ENCODE measurements around the gene EEFSEC. TPM values are rescaled to one million over a fixed set of nuclear protein-coding genes. Genes with fewer than 3 reads are reported as not detected.

The EEFSEC gene
- total RNA-seq, 3 donors from 2014 or later, result 20.2 to 23.9 (median 21.9) TPM

DNA sequence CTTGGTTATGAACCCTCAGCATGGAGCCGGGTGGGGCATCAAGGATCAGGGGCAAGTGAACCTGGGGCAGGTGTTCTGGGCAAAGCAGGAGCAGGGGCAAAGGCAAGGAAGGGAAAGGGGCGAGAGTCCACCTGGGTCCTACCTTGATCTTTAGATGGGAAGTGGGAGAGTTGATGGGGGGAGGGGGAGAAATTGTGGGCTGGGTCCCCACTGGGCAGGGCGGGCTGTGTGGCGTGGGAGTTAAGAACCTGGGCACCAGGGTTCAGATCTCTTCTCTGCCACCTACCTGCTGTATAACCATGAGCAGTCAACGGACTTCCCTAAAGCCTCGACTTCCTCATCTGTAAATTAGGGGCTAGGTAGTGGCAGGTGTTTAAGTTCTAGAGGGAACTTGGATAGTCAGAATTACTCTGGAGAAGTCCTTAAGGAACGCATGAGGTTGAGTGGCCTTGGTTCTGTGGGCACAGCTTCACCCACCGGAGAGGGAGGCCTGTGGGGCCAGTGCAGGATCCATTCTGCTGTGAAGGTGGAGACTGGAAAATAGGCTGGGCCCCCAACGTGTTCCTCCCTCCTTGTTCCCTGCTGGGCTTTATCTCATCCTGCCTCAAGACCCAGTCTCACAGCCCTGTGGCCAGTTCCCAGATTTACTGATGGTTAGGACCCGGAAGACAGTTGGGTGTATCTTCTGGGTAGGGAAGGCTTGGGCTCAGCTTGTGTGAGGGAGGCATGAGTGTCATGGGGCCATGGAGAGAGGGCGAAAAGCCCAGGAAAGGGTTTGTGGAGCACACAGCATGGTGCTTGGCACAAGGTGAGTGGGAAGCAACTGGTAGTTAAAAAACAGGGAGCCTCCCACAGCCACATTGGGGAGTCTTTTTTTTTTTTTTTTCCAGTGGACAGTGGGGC lies 90.6 kb downstream of the EEFSEC start:
- peaks cover 20% of the 10 kb centered on the region for H3K4me1 Mint-ChIP-seq (ENCODE audit: low read depth)

GRCh38 chr3:128245460-128245859 lies 92.2 kb downstream of the EEFSEC start:
- peaks cover 38% of the 10 kb centered on the region for H3K36me3 Mint-ChIP-seq (ENCODE audit: insufficient read depth)
- ATAC-seq (no peak), DNase-seq (no peak)
- no peaks in the 10 kb centered on the region for H3K27me3 Mint-ChIP-seq (ENCODE audit: low read depth)
- H3K9me3 Mint-ChIP-seq, result peaks cover 4% of the 10 kb centered on the region
- peaks cover 13% of the 10 kb centered on the region for H3K4me1 Mint-ChIP-seq (ENCODE audit: low read depth)
- H3K4me3 Mint-ChIP-seq, result no peak overlapping the region

More for the DNA sequence above, 90.6 kb downstream of the EEFSEC start:
- no peaks in the 10 kb centered on the region for H3K27me3 Mint-ChIP-seq (ENCODE audit: low read depth)
- H3K36me3 Mint-ChIP-seq (ENCODE audit: insufficient read depth), result peaks cover 25% of the 10 kb centered on the region
- ATAC-seq (no peak), DNase-seq (no peak)
- H3K9me3 Mint-ChIP-seq, result no peaks in the 10 kb centered on the region
- H3K4me3 Mint-ChIP-seq, result no peak overlapping the region

DNA sequence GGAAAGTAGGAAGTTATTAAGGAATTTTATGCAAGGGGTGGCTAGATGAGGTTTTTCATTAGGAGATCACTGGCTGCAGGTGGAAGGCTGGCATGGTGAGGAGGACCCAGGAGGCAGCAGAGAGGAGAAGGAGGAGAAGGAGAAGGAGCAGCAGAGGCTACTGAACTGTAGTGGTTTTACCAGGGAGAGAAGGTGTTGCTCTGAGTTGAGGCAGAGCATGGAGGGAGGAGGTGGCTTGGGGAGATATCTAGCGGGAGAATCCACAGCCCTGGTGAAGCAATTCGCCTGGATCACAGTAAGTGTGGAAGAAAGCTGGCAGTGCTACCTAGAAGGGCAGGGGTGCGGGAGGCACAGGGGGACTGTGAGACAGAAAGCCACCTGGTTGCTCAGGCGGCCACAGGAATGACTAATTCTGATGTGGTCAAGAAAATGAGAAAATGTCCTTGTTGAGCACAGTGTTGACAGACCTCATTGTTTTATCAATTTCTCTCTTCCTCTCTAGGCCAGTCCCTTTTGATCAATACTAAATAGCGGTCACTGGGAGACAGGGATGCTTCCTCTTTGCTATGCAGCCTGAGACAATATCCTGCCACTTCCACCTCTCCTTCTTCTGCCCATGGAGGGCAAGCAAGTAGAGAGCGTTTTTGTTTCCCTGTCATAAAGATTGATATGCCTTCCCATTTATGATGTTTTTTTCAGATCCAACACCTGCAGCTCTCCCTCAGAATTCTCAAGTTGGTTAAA lies 94.6 kb downstream of the EEFSEC start:
- ATAC-seq, result no peak
- Mint-ChIP-seq H3K9me3 (peaks cover 4% of the 10 kb centered on the region), H3K4me1 (ENCODE audit: low read depth) (peaks cover 20% of the 10 kb centered on the region), H3K27me3 (ENCODE audit: low read depth) (no peaks in the 10 kb centered on the region), H3K36me3 (ENCODE audit: insufficient read depth) (peaks cover 44% of the 10 kb centered on the region), H3K4me3 (no peak overlapping the region)
- no peak for DNase-seq

DNA sequence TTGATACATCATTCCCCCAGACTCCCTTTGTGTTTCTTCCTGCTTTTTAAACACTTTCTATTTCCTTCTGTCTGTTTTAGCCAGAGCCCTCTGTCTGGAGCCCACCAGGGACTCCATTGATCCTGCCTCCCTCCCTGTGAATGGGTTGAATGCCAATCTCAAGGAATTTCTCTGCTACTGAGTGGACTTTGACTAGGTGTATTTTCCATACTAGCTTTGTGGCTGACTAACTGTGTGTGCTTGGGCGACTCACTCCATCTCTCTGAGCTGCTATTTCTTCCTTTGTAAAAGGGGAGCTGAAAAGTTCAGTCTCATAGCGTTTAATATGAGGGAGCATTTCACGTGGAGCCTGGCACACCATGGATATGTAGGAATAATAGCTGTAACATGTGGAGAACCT lies 98.8 kb downstream of the EEFSEC start:
- peaks cover 4% of the 10 kb centered on the region for H3K9me3 Mint-ChIP-seq
- H3K4me1 Mint-ChIP-seq (ENCODE audit: low read depth), result peaks cover 15% of the 10 kb centered on the region
- ATAC-seq (no peak), DNase-seq (no peak)
- no peak overlapping the region for H3K4me3 Mint-ChIP-seq
- H3K36me3 Mint-ChIP-seq (ENCODE audit: insufficient read depth), result peaks cover 47% of the 10 kb centered on the region
- H3K27me3 Mint-ChIP-seq (ENCODE audit: low read depth), result no peaks in the 10 kb centered on the region

DNA sequence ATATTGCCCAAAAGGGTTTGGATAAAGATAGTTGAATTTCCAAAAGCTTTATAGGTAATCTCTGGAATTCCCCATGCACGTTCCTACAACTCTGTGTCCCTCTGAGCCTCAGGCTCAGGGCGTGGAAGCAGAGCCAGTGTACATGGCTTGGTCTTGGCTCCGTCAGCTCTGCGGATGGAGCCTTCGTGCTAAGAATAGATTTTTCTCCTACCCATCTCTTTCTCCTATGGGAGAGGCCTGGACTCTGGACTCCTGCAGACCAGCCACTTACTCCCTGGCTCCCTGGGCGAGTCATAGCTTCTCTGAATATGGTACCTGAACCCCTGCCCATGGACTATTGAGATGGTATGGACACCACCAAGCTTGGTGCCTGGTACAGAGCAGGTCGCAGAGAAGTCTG lies 99.9 kb downstream of the EEFSEC start:
- H3K4me1 Mint-ChIP-seq (ENCODE audit: low read depth), result peaks cover 15% of the 10 kb centered on the region
- H3K27me3 Mint-ChIP-seq (ENCODE audit: low read depth), result no peaks in the 10 kb centered on the region
- ATAC-seq (no peak), DNase-seq (no peak)
- no peak overlapping the region for H3K4me3 Mint-ChIP-seq
- H3K36me3 Mint-ChIP-seq (ENCODE audit: insufficient read depth), result peaks cover 40% of the 10 kb centered on the region
- peaks cover 4% of the 10 kb centered on the region for H3K9me3 Mint-ChIP-seq

- Mint-ChIP-seq H3K36me3 (ENCODE audit: insufficient read depth) (peaks cover 40% of the 10 kb centered on the region), H3K9me3 (peaks cover 4% of the 10 kb centered on the region), H3K4me3 (no peak overlapping the region), H3K4me1 (ENCODE audit: low read depth) (peaks cover 15% of the 10 kb centered on the region), H3K27me3 (ENCODE audit: low read depth) (no peaks in the 10 kb centered on the region)
- DNase-seq (no peak), ATAC-seq (no peak)
Measured at GRCh38 chr3:128254066-128254590, 100.8 kb downstream of the EEFSEC start.

GRCh38 chr3:128254967-128255366 lies 101.7 kb downstream of the EEFSEC start:
- ATAC-seq (no peak), DNase-seq (no peak)
- H3K27me3 Mint-ChIP-seq (ENCODE audit: low read depth), result no peaks in the 10 kb centered on the region
- H3K36me3 Mint-ChIP-seq (ENCODE audit: insufficient read depth), result peaks cover 38% of the 10 kb centered on the region
- H3K9me3 Mint-ChIP-seq, result peaks cover 10% of the 10 kb centered on the region
- peaks cover 15% of the 10 kb centered on the region for H3K4me1 Mint-ChIP-seq (ENCODE audit: low read depth)
- H3K4me3 Mint-ChIP-seq, result no peak overlapping the region

DNA sequence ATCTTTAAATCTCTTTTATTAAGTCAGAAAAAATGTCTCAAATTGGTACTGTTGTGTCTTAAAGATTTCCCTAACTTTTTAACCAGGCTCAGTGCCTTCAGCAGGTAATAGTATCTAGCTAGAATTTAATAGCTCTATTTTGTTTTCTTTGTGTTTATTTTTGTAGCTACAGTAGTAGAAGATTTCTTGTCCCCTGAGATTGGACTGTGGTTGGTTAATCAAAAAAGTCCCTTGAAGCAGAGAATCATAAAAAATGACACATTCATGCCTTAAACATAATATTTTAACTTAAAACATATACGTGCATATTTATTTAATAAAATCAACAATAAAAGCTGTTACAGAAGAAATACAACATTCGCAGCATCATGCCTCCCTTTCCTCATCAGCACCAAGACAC lies 102.8 kb downstream of the EEFSEC start:
- Mint-ChIP-seq H3K9me3 (peaks cover 12% of the 10 kb centered on the region), H3K4me1 (ENCODE audit: low read depth) (peaks cover 10% of the 10 kb centered on the region), H3K4me3 (no peak overlapping the region), H3K27me3 (ENCODE audit: low read depth) (no peaks in the 10 kb centered on the region), H3K36me3 (ENCODE audit: insufficient read depth) (peaks cover 37% of the 10 kb centered on the region)
- ATAC-seq, result no peak
- no peak for DNase-seq

- Mint-ChIP-seq H3K4me3 (no peak overlapping the region), H3K36me3 (ENCODE audit: insufficient read depth) (peaks cover 38% of the 10 kb centered on the region), H3K27me3 (ENCODE audit: low read depth) (no peaks in the 10 kb centered on the region), H3K9me3 (peaks cover 12% of the 10 kb centered on the region), H3K4me1 (ENCODE audit: low read depth) (peaks cover 1% of the 10 kb centered on the region)
- no peak for DNase-seq
- no peak for ATAC-seq
Measured at GRCh38 chr3:128257632-128258031, 104.4 kb downstream of the EEFSEC start.

- peaks cover 38% of the 10 kb centered on the region for H3K36me3 Mint-ChIP-seq (ENCODE audit: insufficient read depth)
- DNase-seq, result no peak
- H3K4me1 Mint-ChIP-seq (ENCODE audit: low read depth), result no peaks in the 10 kb centered on the region
- H3K9me3 Mint-ChIP-seq, result peaks cover 12% of the 10 kb centered on the region
- no peak for ATAC-seq
- no peaks in the 10 kb centered on the region for H3K27me3 Mint-ChIP-seq (ENCODE audit: low read depth)
- no peak overlapping the region for H3K4me3 Mint-ChIP-seq
Measured at GRCh38 chr3:128260275-128260674, 107.0 kb downstream of the EEFSEC start.

DNA sequence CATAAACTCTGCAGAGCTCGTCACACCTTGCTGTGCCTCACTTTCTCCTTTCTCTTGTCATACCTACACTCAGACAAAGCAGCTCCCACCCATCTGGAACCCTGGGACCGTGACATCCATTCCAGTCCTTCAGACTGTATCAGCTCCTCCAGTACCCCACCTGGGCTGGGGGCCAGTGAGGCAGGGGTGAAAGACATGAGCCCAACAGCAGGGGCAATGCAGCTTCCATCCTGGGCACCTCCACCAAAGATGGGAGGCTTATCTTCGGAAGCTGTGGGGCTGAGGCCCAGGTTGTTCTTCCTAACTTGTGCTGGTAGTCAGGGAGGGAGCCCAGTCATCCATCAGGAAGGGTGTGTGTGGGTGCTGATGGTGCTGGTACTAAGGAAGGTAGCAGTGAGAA lies 109.2 kb downstream of the EEFSEC start:
- Mint-ChIP-seq H3K36me3 (ENCODE audit: insufficient read depth) (peaks cover 37% of the 10 kb centered on the region), H3K4me3 (no peak overlapping the region), H3K9me3 (peaks cover 12% of the 10 kb centered on the region), H3K27me3 (ENCODE audit: low read depth) (no peaks in the 10 kb centered on the region), H3K4me1 (ENCODE audit: low read depth) (no peaks in the 10 kb centered on the region)
- no peak for DNase-seq
- no peak for ATAC-seq

- no peak for DNase-seq
- H3K36me3 Mint-ChIP-seq (ENCODE audit: insufficient read depth), result peaks cover 41% of the 10 kb centered on the region
- no peak for ATAC-seq
- H3K27me3 Mint-ChIP-seq (ENCODE audit: low read depth), result no peaks in the 10 kb centered on the region
- H3K4me3 Mint-ChIP-seq, result no peak overlapping the region
- H3K4me1 Mint-ChIP-seq (ENCODE audit: low read depth), result no peaks in the 10 kb centered on the region
- H3K9me3 Mint-ChIP-seq, result peaks cover 12% of the 10 kb centered on the region
Measured at GRCh38 chr3:128263118-128263517, 109.8 kb downstream of the EEFSEC start.

DNA sequence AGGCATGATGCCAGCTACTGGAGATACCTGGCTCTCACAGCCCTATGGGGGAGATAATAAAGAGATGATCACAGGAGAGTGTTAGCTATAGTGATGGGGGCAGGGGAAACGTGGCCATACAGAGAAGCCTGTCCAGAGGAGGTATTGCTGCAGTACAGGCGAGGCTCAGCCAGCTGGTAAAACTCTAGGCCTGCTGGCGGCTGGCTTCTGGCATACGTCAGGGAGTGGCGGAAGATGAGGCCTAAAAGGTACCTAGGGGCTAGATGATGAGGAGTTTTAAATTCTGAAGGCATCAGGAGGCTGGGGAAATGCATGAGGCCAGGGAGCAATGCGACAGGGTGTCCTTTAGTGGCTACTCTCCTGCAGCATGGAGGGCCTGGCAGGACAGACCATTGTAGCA lies 110.7 kb downstream of the EEFSEC start:
- no peak for ATAC-seq
- Mint-ChIP-seq H3K27me3 (ENCODE audit: low read depth) (no peaks in the 10 kb centered on the region), H3K9me3 (peaks cover 12% of the 10 kb centered on the region), H3K36me3 (ENCODE audit: insufficient read depth) (peaks cover 42% of the 10 kb centered on the region), H3K4me1 (ENCODE audit: low read depth) (no peaks in the 10 kb centered on the region), H3K4me3 (no peak overlapping the region)
- no peak for DNase-seq

DNA sequence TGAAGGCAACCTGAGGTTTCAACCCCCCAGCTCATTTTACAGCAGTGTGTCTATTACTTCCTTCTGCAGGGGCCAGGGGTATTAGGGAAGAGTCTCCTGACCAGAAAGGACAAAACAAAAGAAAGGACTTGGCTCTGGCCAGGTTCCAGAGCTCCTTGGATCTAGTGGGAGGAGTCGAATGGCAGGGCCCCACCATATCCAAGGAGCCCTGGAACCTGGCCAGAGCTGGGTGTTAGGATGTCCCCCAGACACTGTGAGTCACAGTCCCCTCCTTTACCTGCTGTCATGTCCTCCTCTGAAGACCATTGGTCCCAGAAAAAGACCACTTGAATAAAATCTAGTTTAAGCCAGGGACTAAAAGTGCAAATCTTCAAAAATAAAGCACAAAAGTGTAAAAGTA lies 113.2 kb downstream of the EEFSEC start:
- Mint-ChIP-seq H3K4me3 (no peak overlapping the region), H3K36me3 (ENCODE audit: insufficient read depth) (peaks cover 39% of the 10 kb centered on the region)

More for the DNA sequence above, 113.2 kb downstream of the EEFSEC start:
- DNase-seq (no peak), ATAC-seq (no peak)
- no peaks in the 10 kb centered on the region for H3K4me1 Mint-ChIP-seq (ENCODE audit: low read depth)
- H3K27me3 Mint-ChIP-seq (ENCODE audit: low read depth), result no peaks in the 10 kb centered on the region
- H3K9me3 Mint-ChIP-seq, result no peaks in the 10 kb centered on the region

Measured in activated T-cell treated with anti-CD3 and anti-CD28 coated beads, Interleukin-2, amount 50 U/mL, for 4 hours (primary cell).